ENCODE measurements around the gene OAT.
"Not testable (repeated sequence)": the region's sequence is repeated elsewhere in the genome, so short reads cannot be mapped to it uniquely, and the experiment has no call there.

Gene OAT

GRCh38 chr10:124369986-124370385 is 48.7 kb downstream of the OAT start:
- no peak for DNase-seq
- no peaks in the 10 kb centered on the region for H3K4me1 ChIP-seq (ENCODE audit: low read length)
- H3K27ac ChIP-seq (ENCODE audit: low read length), result no peak overlapping the region

GRCh38 chr10:124369533-124369932 is 49.2 kb downstream of the OAT start:
- H3K4me1 ChIP-seq (ENCODE audit: low read length); H3K4me2 ChIP-seq (ENCODE audit: low read depth, low read length); H4K20me1 ChIP-seq (ENCODE audit: insufficient read depth, low read length); H3K27ac ChIP-seq (ENCODE audit: low read length); H2AFZ ChIP-seq (ENCODE audit: low read length); DNase-seq; H3K79me2 ChIP-seq (ENCODE audit: low read length); H3K9me2 ChIP-seq (replicated peaks; ENCODE audit: insufficient read depth, low read length); H3K9ac ChIP-seq (ENCODE audit: low read length); H3K36me3 ChIP-seq (replicated peaks; ENCODE audit: insufficient read depth, low read length); H3K27me3 ChIP-seq (replicated peaks; ENCODE audit: insufficient read depth, low read length); H3K4me3 ChIP-seq (ENCODE audit: low read length); H3F3A ChIP-seq (ENCODE audit: insufficient read depth, low read length); H3K9me3 ChIP-seq (replicated peaks; ENCODE audit: insufficient read depth, low read length): not testable (repeated sequence)

More at GRCh38 chr10:124369986-124370385, 48.7 kb downstream of the OAT start:
- Histone ChIP-seq H3K4me3 (ENCODE audit: low read length) (no peak overlapping the region), H2AFZ (ENCODE audit: low read length) (no peak overlapping the region), H3F3A (ENCODE audit: insufficient read depth, low read length) (no peaks in the 10 kb centered on the region), H3K9me2 (replicated peaks; ENCODE audit: insufficient read depth, low read length) (no peaks in the 10 kb centered on the region), H3K36me3 (replicated peaks; ENCODE audit: insufficient read depth, low read length) (no peaks in the 10 kb centered on the region), H3K27me3 (replicated peaks; ENCODE audit: insufficient read depth, low read length) (no peaks in the 10 kb centered on the region), H3K9me3 (replicated peaks; ENCODE audit: insufficient read depth, low read length) (no peaks in the 10 kb centered on the region), H3K9ac (ENCODE audit: low read length) (no peak overlapping the region), H3K79me2 (ENCODE audit: low read length) (no peaks in the 10 kb centered on the region), H4K20me1 (ENCODE audit: insufficient read depth, low read length) (no peaks in the 10 kb centered on the region), H3K4me2 (ENCODE audit: low read depth, low read length) (no peak overlapping the region)
- TF ChIP-seq EZH2phosphoT487 (IDR thresholded peaks at IDR 0.05; ENCODE audit: low read length) (no peak), EZH2 (optimal IDR thresholded peaks at IDR 0.05; ENCODE audit: low read depth, low read length) (no peak), CTCF (IDR thresholded peaks at IDR 0.05; ENCODE audit: low read length) (no peak)

GRCh38 chr10:124369066-124369465 is 49.7 kb downstream of the OAT start:
- Histone ChIP-seq H3K79me2 (ENCODE audit: low read length) (no peaks in the 10 kb centered on the region), H3K27me3 (replicated peaks; ENCODE audit: insufficient read depth, low read length) (no peaks in the 10 kb centered on the region), H3K9me2 (replicated peaks; ENCODE audit: insufficient read depth, low read length) (no peaks in the 10 kb centered on the region), H4K20me1 (ENCODE audit: insufficient read depth, low read length) (no peaks in the 10 kb centered on the region), H3K4me2 (ENCODE audit: low read depth, low read length) (no peak overlapping the region), H3K4me1 (ENCODE audit: low read length) (no peaks in the 10 kb centered on the region), H3K36me3 (replicated peaks; ENCODE audit: insufficient read depth, low read length) (no peaks in the 10 kb centered on the region), H3K27ac (ENCODE audit: low read length) (no peak overlapping the region), H3K9me3 (replicated peaks; ENCODE audit: insufficient read depth, low read length) (no peaks in the 10 kb centered on the region), H3K4me3 (ENCODE audit: low read length) (no peak overlapping the region), H3K9ac (ENCODE audit: low read length) (no peak overlapping the region), H2AFZ (ENCODE audit: low read length) (no peak overlapping the region), H3F3A (ENCODE audit: insufficient read depth, low read length) (no peaks in the 10 kb centered on the region)
- TF ChIP-seq CTCF (IDR thresholded peaks at IDR 0.05; ENCODE audit: low read length), result no peak
- TF ChIP-seq EZH2 (optimal IDR thresholded peaks at IDR 0.05; ENCODE audit: low read depth, low read length), result no peak
- TF ChIP-seq EZH2phosphoT487 (IDR thresholded peaks at IDR 0.05; ENCODE audit: low read length), result no peak
- no peak for DNase-seq

- H3K4me2 ChIP-seq (ENCODE audit: low read depth, low read length), result no peak overlapping the region
These were observed 50.8 kb downstream of the OAT start for GRCh38 chr10:124367936-124368335.

More at GRCh38 chr10:124367936-124368335, 50.8 kb downstream of the OAT start:
- TF ChIP-seq CTCF (IDR thresholded peaks at IDR 0.05; ENCODE audit: low read length) (no peak), EZH2phosphoT487 (IDR thresholded peaks at IDR 0.05; ENCODE audit: low read length) (no peak), EZH2 (optimal IDR thresholded peaks at IDR 0.05; ENCODE audit: low read depth, low read length) (no peak)
- H3K9ac ChIP-seq (ENCODE audit: low read length), result no peak overlapping the region
- H3K4me3 ChIP-seq (ENCODE audit: low read length), result no peak overlapping the region
- DNase-seq, result no peak
- H3K79me2 ChIP-seq (ENCODE audit: low read length), result no peaks in the 10 kb centered on the region
- no peak overlapping the region for H2AFZ ChIP-seq (ENCODE audit: low read length)
- H3K9me2 ChIP-seq (replicated peaks; ENCODE audit: insufficient read depth, low read length), result no peaks in the 10 kb centered on the region
- no peak overlapping the region for H3K27ac ChIP-seq (ENCODE audit: low read length)
- H3K27me3 ChIP-seq (replicated peaks; ENCODE audit: insufficient read depth, low read length), result no peaks in the 10 kb centered on the region
- no peaks in the 10 kb centered on the region for H4K20me1 ChIP-seq (ENCODE audit: insufficient read depth, low read length)
- no peaks in the 10 kb centered on the region for H3K9me3 ChIP-seq (replicated peaks; ENCODE audit: insufficient read depth, low read length)
- H3F3A ChIP-seq (ENCODE audit: insufficient read depth, low read length), result no peaks in the 10 kb centered on the region
- H3K36me3 ChIP-seq (replicated peaks; ENCODE audit: insufficient read depth, low read length), result no peaks in the 10 kb centered on the region
- no peaks in the 10 kb centered on the region for H3K4me1 ChIP-seq (ENCODE audit: low read length)

Data from MM.1S (cell line).